GM20000 (cell line): ENCODE results near the gene TMEM169.

Source experiments
- DNase-seq: peaks from one replicate; pipeline ENCODE4 v3.0.0; 2012; ENCODE audit warnings: low spot score
- CTCF ChIP-seq: IDR thresholded peaks from 2 replicates; pipeline ENCODE4 v1.5.1; 2012; ENCODE audit warnings: mild to moderate bottlenecking, control low read depth; ENCODE audit errors: extremely low read depth, missing control alignments

Gene TMEM169

GRCh38 chr2:216107760-216108159 is 26.0 kb downstream of the TMEM169 start:
- no peak for TF ChIP-seq CTCF
- no peak for DNase-seq

- TF ChIP-seq CTCF, result no peak
- DNase-seq, result no peak
Observed at GRCh38 chr2:216108310-216108966, 26.7 kb downstream of the TMEM169 start.

GRCh38 chr2:216108967-216109921 is 27.5 kb downstream of the TMEM169 start, which contains the start of gene XRCC5:
TSS of gene XRCC5 (plus strand) at chr2:216109348. CDS start at chr2:216109437, 89 bp downstream.
- TF ChIP-seq CTCF, result no peak
- peak; percentile 86 for DNase-seq

GRCh38 chr2:216109962-216110614 is 28.4 kb downstream of the TMEM169 start:
- no peak for DNase-seq

GRCh38 chr2:216110620-216111019 is 28.9 kb downstream of the TMEM169 start:
- DNase-seq, result no peak
- no peak for TF ChIP-seq CTCF

More at GRCh38 chr2:216109962-216110614, 28.4 kb downstream of the TMEM169 start:
- no peak for TF ChIP-seq CTCF

GRCh38 chr2:216111122-216111521 is 29.4 kb downstream of the TMEM169 start:
- no peak for DNase-seq
- no peak for TF ChIP-seq CTCF
